ENCODE results near the gene PSMC3. TPM values are rescaled to one million over a fixed set of nuclear protein-coding genes. Genes with fewer than 3 reads are reported as not detected.
A peak's percentile ranks its signal among the peaks of the same experiment; 100 is the strongest.

The PSMC3 gene
- total and polyA plus RNA-seq, 9 of the 15 experiments (the other 6 are each of a cell fraction or from before 2014, with no cell fraction given) = 44.3 to 324 (median 240) TPM

DNA sequence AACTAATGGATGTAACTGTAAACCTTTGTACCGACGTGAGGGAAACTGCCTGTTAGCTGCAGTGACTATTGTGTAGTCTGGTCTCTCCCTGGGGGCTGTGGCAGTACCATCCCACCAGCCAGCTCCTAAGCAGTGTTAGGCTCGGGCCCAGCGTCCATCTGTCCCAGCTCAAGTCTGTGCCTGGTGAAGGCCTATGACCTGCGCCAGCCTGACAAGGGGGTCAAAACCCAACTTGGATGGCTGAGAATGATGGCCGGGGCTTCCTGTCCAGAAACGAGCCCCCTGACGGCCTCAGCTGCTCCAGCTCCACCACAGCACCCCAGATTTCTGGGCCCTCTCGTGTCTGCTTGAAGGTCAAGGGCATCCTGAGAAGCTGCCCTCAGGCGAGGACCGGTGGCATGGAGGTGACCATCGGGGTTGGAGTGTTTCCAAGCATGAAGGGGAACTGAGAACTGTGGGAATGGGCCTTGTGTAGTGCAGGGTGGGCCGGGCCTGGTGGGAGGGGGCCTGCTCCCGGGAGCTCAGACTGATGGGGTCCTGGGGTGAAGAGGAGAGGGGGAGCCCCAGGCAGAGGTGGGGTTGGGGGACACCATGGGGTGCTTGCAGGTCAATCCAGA, 33.6 kb downstream of the PSMC3 start:
- intact Hi-C loops (cut with micrococcal nuclease) = no loop called here
- ATAC-seq (no peak), DNase-seq (ENCODE audit: extremely low read depth in 1 of 4, low spot score in 3 of 4) (peak in 1 of 4 experiments; percentile 13), FAIRE-seq (no peak)
- peak overlapping the region; percentile 46; the same call in 1 of the 2 replicates for H2AFZ ChIP-seq (ENCODE audit: low read depth, low read length)
- POLR2A ChIA-PET = interaction anchor here (0.7 to 1.3 kb wide), 4 partner anchors 10 to 447 kb away, joined by 3 to 4 read pairs (median 3); no protein-coding TSS in a partner anchor
- WGBS (ENCODE audit: insufficient coverage, low coverage, missing lambda C conversion rate) = 91% methylated on average over 11 of the region's 14 CpGs
- no peaks in the 10 kb centered on the region for H3K9me1 ChIP-seq (ENCODE audit: control insufficient read depth, insufficient read depth, low read length)
- TF ChIP-seq DPF2 (IDR thresholded peaks at IDR 0.05) (no peak), TRIM24 (IDR thresholded peaks at IDR 0.05) (no peak), CHCHD3 (CRISPR knock-in tag; IDR thresholded peaks at IDR 0.05) (no peak)
- TF ChIP-seq, protein P1, sequence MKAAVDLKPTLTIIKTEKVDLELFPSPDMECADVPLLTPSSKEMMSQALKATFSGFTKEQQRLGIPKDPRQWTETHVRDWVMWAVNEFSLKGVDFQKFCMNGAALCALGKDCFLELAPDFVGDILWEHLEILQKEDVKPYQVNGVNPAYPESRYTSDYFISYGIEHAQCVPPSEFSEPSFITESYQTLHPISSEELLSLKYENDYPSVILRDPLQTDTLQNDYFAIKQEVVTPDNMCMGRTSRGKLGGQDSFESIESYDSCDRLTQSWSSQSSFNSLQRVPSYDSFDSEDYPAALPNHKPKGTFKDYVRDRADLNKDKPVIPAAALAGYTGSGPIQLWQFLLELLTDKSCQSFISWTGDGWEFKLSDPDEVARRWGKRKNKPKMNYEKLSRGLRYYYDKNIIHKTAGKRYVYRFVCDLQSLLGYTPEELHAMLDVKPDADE (conservative IDR thresholded peaks at IDR 0.05; ENCODE audit: control insufficient read depth, low read depth, low read length) = no peak
- no peaks in the 10 kb centered on the region for H3K9me3 ChIP-seq (replicated peaks; ENCODE audit: control insufficient read depth, insufficient read depth, low read depth, low read length)
- no peaks in the 10 kb centered on the region for H3K79me2 ChIP-seq (ENCODE audit: control insufficient read depth, insufficient read depth, low read length)
- no peak overlapping the region for H3K4me3 ChIP-seq
- CTCF ChIA-PET (ENCODE audit: low intra/inter-chr PET ratio) = no interaction called here
- no peak overlapping the region for H3K4me2 ChIP-seq (ENCODE audit: insufficient read depth, low read length)
- in situ Hi-C loops (cut with MboI) = no loop called here
- H4K20me1 ChIP-seq (replicated peaks; ENCODE audit: control insufficient read depth, insufficient read depth, low read length) = no peaks in the 10 kb centered on the region
- no TSS peak for BruUV-seq (replicated peaks)
- peaks cover 40 to 76% of the 10 kb centered on the region in 2 experiments for H3K4me1 ChIP-seq (replicated peaks in 1 of 2; ENCODE audit: control insufficient read depth in 2 of 2, insufficient read depth in 2 of 2, low read length in 2 of 2)
- peak overlapping the region in 1 of 2 experiments; percentile 84; a peak in 2 of 4 replicates for H3K9ac ChIP-seq (ENCODE audit: insufficient read depth in 1 of 2, low read depth in 2 of 2, low read length in 2 of 2)
- no peaks in the 10 kb centered on the region for H3K36me3 ChIP-seq (ENCODE audit: control insufficient read depth, insufficient read depth, low read length)
- no peaks in the 10 kb centered on the region for H3K27me3 ChIP-seq (ENCODE audit: control insufficient read depth in 2 of 2, insufficient read depth in 2 of 2, low read length in 2 of 2)
- H3K27ac ChIP-seq (ENCODE audit: extremely low read depth, low read depth, low read length) = peak overlapping the region; percentile 87; the same call in 1 of the 3 replicates
